ENCODE data around the gene GRK5.
A peak's percentile ranks its signal among the peaks of the same experiment; 100 is the strongest.
"Not testable (repeated sequence)": the region's sequence is repeated elsewhere in the genome, so short reads cannot be mapped to it uniquely, and the experiment has no call there.

The GRK5 gene

GRCh38 chr10:119252470-119253151 is 45.2 kb downstream of the GRK5 start:
- no peak for DNase-seq

- DNase-seq = no peak
Observed at GRCh38 chr10:119253433-119254174, 46.2 kb downstream of the GRK5 start.

- no peak for DNase-seq
Observed at GRCh38 chr10:119254335-119254734, 47.0 kb downstream of the GRK5 start.

GRCh38 chr10:119256030-119256429 is 48.7 kb downstream of the GRK5 start:
- DNase-seq = no peak

- DNase-seq = no peak
Observed at GRCh38 chr10:119256897-119257296, 49.5 kb downstream of the GRK5 start.

GRCh38 chr10:119257899-119258419 is 50.6 kb downstream of the GRK5 start:
- DNase-seq = no peak

- DNase-seq = no peak
Observed at GRCh38 chr10:119259345-119259744, 52.0 kb downstream of the GRK5 start.

GRCh38 chr10:119261016-119261415 is 53.6 kb downstream of the GRK5 start:
- DNase-seq = not testable (repeated sequence)

GRCh38 chr10:119263951-119264617 is 56.7 kb downstream of the GRK5 start:
- peak in 1 of 2 experiments; percentile 51 for DNase-seq

GRCh38 chr10:119265691-119266090 is 58.3 kb downstream of the GRK5 start:
- DNase-seq = no peak

- DNase-seq = no peak
Observed at GRCh38 chr10:119267384-119267783, 60.0 kb downstream of the GRK5 start.

GRCh38 chr10:119268428-119268827 is 61.1 kb downstream of the GRK5 start:
- no peak for DNase-seq

- no peak for DNase-seq
Observed at GRCh38 chr10:119268871-119269506, 61.6 kb downstream of the GRK5 start.

- DNase-seq = no peak
Observed at GRCh38 chr10:119269737-119270136, 62.4 kb downstream of the GRK5 start.

GRCh38 chr10:119270762-119271366 is 63.5 kb downstream of the GRK5 start:
- DNase-seq = no peak

- DNase-seq = not testable (repeated sequence)
Observed at GRCh38 chr10:119272338-119272734, 65.0 kb downstream of the GRK5 start.

GRCh38 chr10:119272736-119273135 is 65.4 kb downstream of the GRK5 start:
- no peak for DNase-seq

GRCh38 chr10:119273413-119273812 is 66.0 kb downstream of the GRK5 start:
- no peak for DNase-seq

GRCh38 chr10:119274519-119275045 is 67.2 kb downstream of the GRK5 start:
- no peak for DNase-seq

GRCh38 chr10:119275085-119275484 is 67.7 kb downstream of the GRK5 start:
- DNase-seq = no peak

GRCh38 chr10:119276194-119276593 is 68.8 kb downstream of the GRK5 start:
- DNase-seq = not testable (repeated sequence)

GRCh38 chr10:119278126-119278709 is 70.8 kb downstream of the GRK5 start:
- no peak for DNase-seq

Measured in NCI-H446 (cell line).